ENCODE data around the gene KREMEN1.

The KREMEN1 gene

DNA sequence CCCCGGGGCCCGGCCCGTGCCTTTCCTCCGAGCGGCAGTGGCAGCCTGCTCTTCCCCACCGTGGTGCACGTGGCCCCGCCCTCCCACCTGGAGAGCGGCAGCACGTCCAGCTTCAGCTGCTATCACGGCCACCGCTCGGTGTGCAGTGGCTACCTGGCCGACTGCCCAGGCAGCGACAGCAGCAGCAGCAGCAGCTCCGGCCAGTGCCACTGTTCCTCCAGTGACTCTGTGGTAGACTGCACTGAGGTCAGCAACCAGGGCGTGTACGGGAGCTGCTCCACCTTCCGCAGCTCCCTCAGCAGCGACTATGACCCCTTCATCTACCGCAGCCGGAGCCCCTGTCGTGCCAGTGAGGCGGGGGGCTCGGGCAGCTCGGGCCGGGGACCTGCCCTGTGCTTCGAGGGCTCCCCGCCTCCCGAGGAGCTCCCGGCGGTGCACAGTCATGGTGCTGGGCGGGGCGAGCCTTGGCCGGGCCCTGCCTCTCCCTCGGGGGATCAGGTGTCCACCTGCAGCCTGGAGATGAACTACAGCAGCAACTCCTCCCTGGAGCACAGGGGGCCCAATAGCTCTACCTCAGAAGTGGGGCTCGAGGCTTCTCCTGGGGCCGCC is 23.1 kb upstream of the KREMEN1 start:
- DNase-seq (ENCODE audit: low read depth in 2 of 2), result no peak

DNA sequence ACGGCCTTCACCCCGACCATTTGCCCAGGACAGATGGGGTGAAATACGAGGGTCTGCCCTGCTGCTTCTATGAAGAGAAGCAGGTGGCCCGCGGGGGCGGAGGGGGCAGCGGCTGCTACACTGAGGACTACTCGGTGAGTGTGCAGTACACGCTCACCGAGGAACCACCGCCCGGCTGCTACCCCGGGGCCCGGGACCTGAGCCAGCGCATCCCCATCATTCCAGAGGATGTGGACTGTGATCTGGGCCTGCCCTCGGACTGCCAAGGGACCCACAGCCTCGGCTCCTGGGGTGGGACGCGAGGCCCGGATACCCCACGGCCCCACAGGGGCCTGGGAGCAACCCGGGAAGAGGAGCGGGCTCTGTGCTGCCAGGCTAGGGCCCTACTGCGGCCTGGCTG is 22.4 kb upstream of the KREMEN1 start:
- no peak for DNase-seq (ENCODE audit: low read depth in 2 of 2)

DNA sequence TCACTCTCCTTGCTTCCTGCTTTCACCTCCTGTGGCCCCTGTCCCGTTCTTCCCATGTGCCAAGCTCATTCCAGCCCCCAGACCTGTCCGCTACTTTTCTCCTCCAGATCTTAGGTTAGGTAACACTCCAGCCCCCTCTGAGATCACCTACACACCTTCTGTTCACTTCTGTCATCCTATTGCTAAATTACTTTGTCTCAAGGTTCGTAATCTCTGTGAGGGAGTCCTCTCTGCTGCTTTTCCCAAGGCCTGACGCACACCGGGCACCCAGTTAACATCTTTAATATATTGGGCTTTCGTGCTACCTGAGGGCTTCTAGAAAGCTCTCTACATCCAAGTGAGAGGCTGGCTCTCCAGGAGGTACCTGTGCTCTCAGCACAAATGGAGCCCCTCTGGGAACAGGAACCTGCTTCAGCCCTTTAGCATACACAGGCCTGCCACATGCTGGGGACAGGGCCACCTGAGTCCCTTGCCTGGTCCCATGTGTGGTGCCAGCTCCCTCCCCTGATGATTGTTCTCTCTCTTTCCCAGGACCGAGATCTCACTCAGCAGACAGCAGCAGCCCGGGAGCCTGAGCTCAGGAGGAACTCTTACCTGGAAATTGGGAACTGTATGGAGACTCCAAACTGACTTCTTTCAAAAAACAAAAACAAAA is 19.7 kb upstream of the KREMEN1 start:
- no peak for DNase-seq (ENCODE audit: low read depth in 2 of 2)

DNA sequence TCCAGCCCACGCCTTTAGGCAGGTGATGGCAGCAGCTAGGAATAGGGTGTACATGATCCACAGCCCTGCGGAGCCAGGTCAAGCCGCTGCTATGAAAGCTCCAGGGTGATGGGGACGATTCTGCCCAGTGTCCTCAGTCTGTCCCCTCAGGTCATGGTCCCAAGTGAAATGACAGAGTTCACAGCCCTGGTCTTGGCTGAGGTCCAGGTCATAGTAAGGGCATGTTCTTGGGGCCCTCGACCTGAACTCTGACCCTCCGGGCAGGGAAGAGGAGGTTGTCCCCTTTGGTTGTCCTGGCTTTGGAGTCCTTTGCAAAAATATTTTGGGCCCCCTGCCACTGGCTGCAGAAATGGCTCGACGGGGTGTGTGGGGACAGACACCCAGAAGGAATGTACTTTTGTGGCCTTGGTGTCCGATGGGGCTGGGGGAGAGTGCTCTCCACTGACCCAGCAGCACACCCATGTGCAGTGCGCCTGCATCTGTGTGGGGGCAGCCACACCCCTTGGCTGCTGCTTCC is 18.5 kb upstream of the KREMEN1 start:
- no peak for DNase-seq (ENCODE audit: low read depth in 2 of 2)

- DNase-seq (ENCODE audit: low read depth in 2 of 2), result no peak
These were observed 17.5 kb upstream of the KREMEN1 start for GRCh38 chr22:29055192-29055830.

GRCh38 chr22:29056472-29056871 is 16.4 kb upstream of the KREMEN1 start:
- DNase-seq (ENCODE audit: low read depth in 2 of 2), result no peak

DNA sequence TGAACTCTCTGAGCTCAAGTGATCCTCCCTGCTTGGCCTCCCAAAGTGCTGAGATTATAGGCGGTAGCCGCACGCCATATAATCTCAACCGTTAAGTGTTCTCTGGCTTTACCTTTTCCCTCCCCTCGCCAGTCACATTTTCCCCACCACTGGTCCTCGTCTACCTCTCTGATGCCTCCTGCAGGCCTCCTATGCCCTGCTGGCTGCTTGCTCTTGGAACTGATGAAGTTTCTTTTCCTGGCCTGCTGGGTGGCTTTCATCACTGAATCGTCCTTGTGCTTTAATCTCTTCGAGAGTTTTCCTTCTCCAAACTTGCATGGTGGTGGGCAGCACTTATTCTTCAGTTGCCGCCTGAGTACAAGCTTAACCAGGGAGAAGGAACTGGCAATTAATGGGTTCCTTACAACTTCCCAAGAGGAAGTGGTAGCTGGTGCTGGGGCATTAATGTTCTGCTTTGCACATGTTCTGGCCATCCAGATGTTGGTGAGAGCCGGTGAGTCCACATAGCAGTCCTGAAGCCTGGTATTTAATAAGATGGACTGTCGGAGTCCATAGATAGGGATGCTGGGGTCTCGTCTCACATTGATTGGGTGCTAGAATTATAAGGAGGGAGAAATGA is 12.5 kb upstream of the KREMEN1 start:
- no peak for DNase-seq (ENCODE audit: low read depth in 2 of 2)

- no peak for DNase-seq (ENCODE audit: low read depth in 2 of 2)
These were observed 11.9 kb upstream of the KREMEN1 start for GRCh38 chr22:29060931-29061330.

- no peak for DNase-seq (ENCODE audit: low read depth in 2 of 2)
These were observed 11.1 kb upstream of the KREMEN1 start, which contains the start of gene C22orf31 for GRCh38 chr22:29061773-29062172. TSS of gene C22orf31 (minus strand) at chr22:29061831. CDS start at chr22:29061792, 39 bp downstream.

DNA sequence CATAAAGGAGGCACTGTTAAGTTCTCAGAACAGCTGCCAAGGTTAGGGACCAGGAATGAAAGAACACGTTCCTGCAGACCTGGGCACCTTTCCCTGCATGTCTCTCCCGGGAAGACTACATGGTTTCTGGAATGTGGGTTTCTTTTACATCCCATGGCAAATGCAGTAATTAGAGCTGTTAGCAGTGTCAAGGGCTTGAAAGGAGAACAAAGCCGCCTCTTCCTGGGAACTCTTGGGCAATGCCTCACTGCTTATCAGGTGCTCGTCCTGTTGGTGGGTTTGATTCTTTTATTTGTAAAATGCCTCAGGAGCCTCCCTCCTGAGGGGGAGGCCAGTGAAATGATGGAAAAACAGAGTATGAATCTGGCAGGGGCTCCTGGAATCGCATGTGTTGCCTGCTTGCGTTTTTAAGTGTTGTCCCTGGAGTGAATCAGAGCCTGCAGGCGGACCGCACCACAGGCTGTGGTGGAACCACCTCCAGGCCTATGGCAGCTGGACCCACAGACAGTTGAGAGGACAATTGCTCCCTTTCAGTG is 10.5 kb upstream of the KREMEN1 start:
- DNase-seq (ENCODE audit: low read depth in 2 of 2), result no peak

DNA sequence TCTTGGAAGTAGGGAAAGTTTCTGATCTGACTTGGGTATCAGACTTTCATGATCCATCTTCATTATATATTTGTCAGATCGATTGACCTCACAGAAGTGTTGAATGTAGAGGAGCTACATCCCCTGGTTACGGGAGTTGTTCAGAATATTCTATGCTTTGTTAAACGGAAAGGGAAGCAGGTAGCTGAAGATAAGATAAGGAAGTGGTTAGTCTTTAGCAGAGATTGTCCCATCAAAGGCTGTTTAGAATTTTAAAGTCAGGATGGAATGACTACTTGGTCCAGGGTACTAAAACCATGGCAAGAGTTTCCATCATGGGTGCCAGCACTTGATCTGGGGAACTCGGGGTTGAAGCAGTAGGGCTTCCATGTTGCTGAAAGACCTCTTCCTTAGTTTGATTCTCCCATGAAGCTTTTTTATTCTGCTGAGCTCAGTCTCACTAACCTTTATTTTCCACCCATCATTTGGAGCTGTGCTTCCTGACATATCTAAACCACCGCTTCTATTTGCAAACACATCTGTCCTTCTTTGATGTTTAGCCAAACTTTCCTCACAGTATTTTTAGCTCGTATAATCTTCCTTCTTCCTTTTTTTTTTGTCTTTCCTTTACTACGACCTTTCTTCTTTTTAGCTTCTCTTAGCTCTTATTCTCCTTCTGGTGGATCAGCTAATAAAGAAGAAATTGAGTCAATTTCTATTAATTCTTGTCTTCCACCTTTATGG is 7.2 kb upstream of the KREMEN1 start:
- DNase-seq (ENCODE audit: low read depth in 2 of 2), result no peak

GRCh38 chr22:29069463-29069862 is 3.4 kb upstream of the KREMEN1 start:
- no peak for DNase-seq (ENCODE audit: low read depth in 2 of 2)

DNA sequence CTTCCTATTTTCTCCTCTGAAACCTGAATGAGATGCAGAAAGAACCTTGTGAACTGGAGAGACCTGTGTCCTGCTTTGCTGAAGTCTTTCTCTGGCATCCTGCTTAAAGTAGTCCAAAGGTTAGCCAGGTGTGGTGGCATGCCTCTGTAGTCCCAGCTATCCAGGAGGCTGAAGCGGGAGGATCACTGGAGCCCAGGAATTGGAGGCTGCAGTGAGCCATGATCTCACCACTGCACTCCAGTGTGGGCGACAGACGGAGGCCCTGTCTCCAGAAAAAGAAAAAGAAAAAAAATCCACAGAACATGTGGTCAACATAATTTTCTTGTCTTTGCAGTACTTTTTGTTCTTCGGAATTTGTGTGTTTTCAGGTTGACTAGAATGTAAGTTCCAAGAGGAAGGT is 2.3 kb upstream of the KREMEN1 start:
- DNase-seq (ENCODE audit: low read depth in 2 of 2), result no peak

DNA sequence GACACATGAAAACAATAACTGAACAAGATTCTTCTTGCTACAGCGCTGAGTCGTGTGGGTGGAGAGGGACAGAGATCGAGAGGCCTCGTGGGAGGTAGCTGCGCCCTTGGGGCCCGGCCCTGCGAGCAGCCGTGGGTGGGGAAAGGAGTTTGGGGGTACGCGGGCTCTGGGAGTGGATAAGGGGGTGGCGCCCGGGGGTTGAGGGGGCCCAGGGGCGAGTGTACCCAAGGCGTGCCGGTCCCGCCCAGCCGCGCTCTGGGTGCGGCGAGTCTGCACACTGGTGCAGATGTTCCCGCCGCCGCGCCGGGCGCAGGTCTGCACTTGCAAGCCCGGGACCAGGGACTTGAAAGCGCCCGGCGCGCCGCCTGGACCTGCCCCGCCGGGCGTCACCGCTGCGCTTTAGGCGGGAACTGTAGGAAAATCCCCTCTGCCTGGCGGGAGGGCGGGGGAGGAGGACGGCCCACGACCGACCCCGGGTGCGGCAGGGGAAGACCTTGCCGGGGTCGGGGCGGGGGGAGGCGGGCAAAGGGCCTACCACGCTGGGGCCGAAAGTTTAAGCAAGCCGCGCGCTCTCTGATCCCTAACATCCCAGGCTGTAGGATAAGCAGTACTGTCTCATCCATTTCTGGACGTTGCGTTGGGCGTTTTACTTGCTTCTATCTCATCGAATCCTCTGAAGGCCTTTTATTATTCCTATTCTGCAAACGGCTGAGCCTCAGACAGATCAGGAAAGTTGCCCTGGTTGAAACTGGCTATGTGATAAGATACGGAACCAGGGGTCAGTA is 1.4 kb upstream of the KREMEN1 start:
- DNase-seq (ENCODE audit: low read depth in 2 of 2), result peak in 1 of 2 donors; percentile 19

GRCh38 chr22:29072193-29072978 is 449 bp upstream of the KREMEN1 start:
- DNase-seq (ENCODE audit: low read depth in 2 of 2), result peak; percentile 50 to 72

- DNase-seq (ENCODE audit: low read depth in 2 of 2), result peak in 1 of 2 donors; percentile 30
These were observed 912 bp downstream of the KREMEN1 start for GRCh38 chr22:29073618-29074275.

GRCh38 chr22:29074276-29074772 is 1.5 kb downstream of the KREMEN1 start:
- DNase-seq (ENCODE audit: low read depth in 2 of 2), result no peak

- DNase-seq (ENCODE audit: low read depth in 2 of 2), result no peak
These were observed 5.4 kb downstream of the KREMEN1 start for GRCh38 chr22:29078036-29078868.

All from stimulated activated CD8-positive, alpha-beta memory T cell treated with anti-CD3 and anti-CD28 coated beads, Interleukin-7, amount 100 ng/mL, for 4 hours (primary cell).